Caco-2 (cell line): ENCODE measurements around the gene NTHL1. TPM values are rescaled to one million over a fixed set of nuclear protein-coding genes. Genes with fewer than 3 reads are reported as not detected.

Experiments used
- BruUV-seq: library from RNA; stranded (reverse); fragments of 400-500 nt; replicated peaks from 2 replicates; lab custom pipeline; 2021; lab: Mats Ljungman, UMichigan
- CTCF ChIA-PET: fragments of 300-600 bp; sonication (Branson Sonifier 250); formaldehyde crosslinking; loops from one replicate; lab custom pipeline; 2022; ENCODE audit warnings: antibody characterized with exemption; lab: Charles Lee
- POLR2A ChIA-PET: fragments of 300-600 bp; sonication (Branson Sonifier 250); formaldehyde crosslinking; loops from one replicate; lab custom pipeline; 2022; ENCODE audit warnings: antibody characterized with exemption; lab: Charles Lee
- DNase-seq, 2 experiments: peaks; one replicate each; pipeline versions ENCODE4 v3.0.0 to v3.0.0-alpha.2; 2020 to 2022
- H3K27me3 ChIP-seq: replicated peaks from 2 replicates; pipeline ENCODE4 v1.6.0; 2011; ENCODE audit warnings: low read length; ENCODE audit not compliant: control insufficient read depth, insufficient read depth
- H3K36me3 ChIP-seq: 2 replicates; pipeline ENCODE4 v1.5.1; 2011; ENCODE audit warnings: low read length; ENCODE audit not compliant: control insufficient read depth, insufficient read depth
- H3K4me1 ChIP-seq: fragments of 250-450 bp; sonication (Bioruptor Pico); 2 replicates; pipeline ENCODE4 v1.5.1; 2020; ENCODE audit warnings: mild to moderate bottlenecking
- H3K4me3 ChIP-seq: 2 replicates; pipeline ENCODE4 v1.5.1; 2011; ENCODE audit warnings: low read depth, mild to moderate bottlenecking, control low read depth, low read length
- H3K9me3 ChIP-seq: fragments of 250-450 bp; sonication (Bioruptor Pico); 2 replicates; pipeline ENCODE4 v1.5.1; 2020; ENCODE audit warnings: mild to moderate bottlenecking, moderate library complexity
- H3K27ac Mint-ChIP-seq: one replicate; pipeline ENCODE4 v1.8.0; 2022; ENCODE audit warnings: mixed read lengths; ENCODE audit not compliant: unreplicated experiment
- H3K27me3 Mint-ChIP-seq: one replicate; pipeline ENCODE4 v1.8.0; 2022; ENCODE audit warnings: mixed read lengths; ENCODE audit not compliant: insufficient read depth, unreplicated experiment
- H3K36me3 Mint-ChIP-seq: one replicate; pipeline ENCODE4 v1.8.0; 2022; ENCODE audit warnings: mild to moderate bottlenecking, mixed read lengths; ENCODE audit not compliant: insufficient read depth, unreplicated experiment
- H3K4me1 Mint-ChIP-seq: one replicate; pipeline ENCODE4 v1.8.0; 2022; ENCODE audit warnings: low read depth, mixed read lengths; ENCODE audit not compliant: unreplicated experiment
- H3K4me3 Mint-ChIP-seq: one replicate; pipeline ENCODE4 v1.8.0; 2022; ENCODE audit warnings: mild to moderate bottlenecking, moderate library complexity, mixed read lengths; ENCODE audit not compliant: unreplicated experiment
- H3K9me3 Mint-ChIP-seq: one replicate; pipeline ENCODE4 v1.8.0; 2022; ENCODE audit warnings: mixed read lengths; ENCODE audit not compliant: unreplicated experiment
- intact Hi-C: fragments of 100-400 bp; cut with micrococcal nuclease; formaldehyde crosslinking; loops from one replicate; pipeline ENCODE4 v1.10.0; 2022; ENCODE audit not compliant: unreplicated experiment
- total RNA-seq: library from RNA; stranded (reverse); gene quantifications from 2 replicates; pipeline ENCODE4 v1.2.3, GENCODE V29; 2022
- TF ChIP-seq, protein P1 (sequence below), 2 experiments: fragments of 200-600 bp in 1 of 2; IDR thresholded peaks; 1 replicate in 1 of 2; 2 replicates in 1 of 2; pipeline versions ENCODE4 v1.5.1 to v1.8.0; 2011 to 2022; ENCODE audit warnings: antibody characterized with exemption in 1 of 2, control low read depth in 1 of 2, inconsistent platforms in 1 of 2, low read depth in 1 of 2, low read length in 1 of 2, mild to moderate bottlenecking in 1 of 2, moderate library complexity in 1 of 2; ENCODE audit not compliant: insufficient read depth in 1 of 2, severe bottlenecking in 1 of 2, unreplicated experiment in 1 of 2

The NTHL1 gene
- total RNA-seq, 1 experiment from 2014 or later = 38.6 TPM

DNA sequence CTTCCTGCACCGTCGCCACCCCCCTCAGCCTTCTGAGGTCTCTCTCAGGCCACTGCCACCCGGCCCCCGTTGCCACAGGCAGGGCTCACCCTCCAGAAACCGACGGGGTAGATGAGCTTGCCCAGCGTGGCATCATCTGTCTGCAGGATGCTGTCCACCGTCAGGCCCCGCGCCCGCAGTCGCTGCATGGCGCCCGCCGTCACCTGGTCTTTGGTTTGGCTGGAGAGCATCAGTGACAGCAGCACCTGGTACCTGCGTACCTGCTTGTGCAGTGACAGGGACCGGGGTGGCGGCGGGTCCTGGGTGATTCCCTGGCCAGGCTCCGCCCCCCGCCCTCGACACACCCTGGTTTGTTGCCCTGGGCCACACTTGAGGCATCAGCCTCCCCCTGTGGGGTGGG, 3.1 kb downstream of the NTHL1 start:
- H3K4me1 Mint-ChIP-seq = peaks cover 6% of the 10 kb centered on the region
- no peaks in the 10 kb centered on the region for H3K9me3 Mint-ChIP-seq
- no peak for DNase-seq
- no peaks in the 10 kb centered on the region for H3K27me3 Mint-ChIP-seq
- TF ChIP-seq, protein P1, sequence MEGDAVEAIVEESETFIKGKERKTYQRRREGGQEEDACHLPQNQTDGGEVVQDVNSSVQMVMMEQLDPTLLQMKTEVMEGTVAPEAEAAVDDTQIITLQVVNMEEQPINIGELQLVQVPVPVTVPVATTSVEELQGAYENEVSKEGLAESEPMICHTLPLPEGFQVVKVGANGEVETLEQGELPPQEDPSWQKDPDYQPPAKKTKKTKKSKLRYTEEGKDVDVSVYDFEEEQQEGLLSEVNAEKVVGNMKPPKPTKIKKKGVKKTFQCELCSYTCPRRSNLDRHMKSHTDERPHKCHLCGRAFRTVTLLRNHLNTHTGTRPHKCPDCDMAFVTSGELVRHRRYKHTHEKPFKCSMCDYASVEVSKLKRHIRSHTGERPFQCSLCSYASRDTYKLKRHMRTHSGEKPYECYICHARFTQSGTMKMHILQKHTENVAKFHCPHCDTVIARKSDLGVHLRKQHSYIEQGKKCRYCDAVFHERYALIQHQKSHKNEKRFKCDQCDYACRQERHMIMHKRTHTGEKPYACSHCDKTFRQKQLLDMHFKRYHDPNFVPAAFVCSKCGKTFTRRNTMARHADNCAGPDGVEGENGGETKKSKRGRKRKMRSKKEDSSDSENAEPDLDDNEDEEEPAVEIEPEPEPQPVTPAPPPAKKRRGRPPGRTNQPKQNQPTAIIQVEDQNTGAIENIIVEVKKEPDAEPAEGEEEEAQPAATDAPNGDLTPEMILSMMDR (IDR thresholded peaks at IDR 0.05; ENCODE audit: insufficient read depth in 1 of 2, low read depth in 1 of 2, low read length in 1 of 2, severe bottlenecking in 1 of 2, unreplicated experiment in 1 of 2) = no peak
- intact Hi-C loops = no loop called here
- Histone ChIP-seq H3K4me3 (no peak overlapping the region), H3K9me3 (no peaks in the 10 kb centered on the region), H3K4me1 (no peaks in the 10 kb centered on the region), H3K27me3 (no peaks in the 10 kb centered on the region), H3K36me3 (no peaks in the 10 kb centered on the region)
- no peak overlapping the region for H3K27ac Mint-ChIP-seq
- ChIA-PET CTCF (no interaction called here), POLR2A (interaction anchor here (0.6 kb wide), 1 partner anchor 26 kb away, joined by 4 read pairs; no protein-coding TSS in a partner anchor)
- no TSS peak for BruUV-seq
- H3K4me3 Mint-ChIP-seq = no peak overlapping the region
- no peaks in the 10 kb centered on the region for H3K36me3 Mint-ChIP-seq

DNA sequence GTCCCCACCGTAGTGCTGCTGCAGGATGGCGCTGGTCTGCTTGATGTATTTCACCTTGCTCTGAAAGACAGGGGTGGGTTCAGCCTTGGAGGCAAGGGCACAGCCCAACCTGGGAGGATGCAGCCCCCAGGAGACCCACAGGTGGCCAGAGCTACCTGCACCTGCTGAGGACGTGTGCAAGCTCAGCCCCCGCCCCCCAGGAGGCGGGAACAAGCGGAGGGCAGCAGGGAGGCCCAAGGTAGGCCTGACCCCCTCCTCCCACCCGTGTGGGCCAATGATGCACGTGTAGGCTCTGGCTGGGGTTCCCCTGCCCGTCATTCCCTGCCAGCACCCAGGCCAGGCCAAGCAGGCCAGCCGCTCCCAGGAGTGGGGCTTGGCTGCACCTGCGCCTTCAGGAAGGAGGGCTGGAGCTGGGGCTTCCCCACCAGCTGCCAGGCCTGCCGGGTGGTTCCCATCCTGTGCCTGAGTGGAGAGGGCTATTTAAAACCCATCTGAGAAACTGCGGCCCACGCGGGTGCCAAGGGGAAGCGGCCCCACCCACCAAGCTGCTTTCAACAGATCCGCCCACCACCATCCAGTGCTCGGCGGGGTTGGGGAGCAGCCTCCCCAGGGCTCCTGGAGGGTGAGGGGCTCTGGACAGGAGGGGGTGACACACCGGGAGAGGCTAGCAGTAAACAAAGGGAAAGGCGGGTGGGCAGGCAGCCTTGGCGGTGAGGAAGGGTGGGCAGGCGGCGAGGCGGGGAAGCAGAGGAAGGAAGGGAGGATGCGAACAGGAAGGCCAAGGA, 3.8 kb downstream of the NTHL1 start:
- Histone ChIP-seq H3K4me3 (no peak overlapping the region), H3K4me1 (peaks cover 4% of the 10 kb centered on the region; the same call in 1 of the 2 replicates), H3K36me3 (no peaks in the 10 kb centered on the region), H3K27me3 (no peaks in the 10 kb centered on the region), H3K9me3 (no peaks in the 10 kb centered on the region)
- DNase-seq = no peak
- no peak overlapping the region for H3K27ac Mint-ChIP-seq
- no peaks in the 10 kb centered on the region for H3K9me3 Mint-ChIP-seq
- no peak overlapping the region for H3K4me3 Mint-ChIP-seq
- BruUV-seq = no TSS peak
- TF ChIP-seq, protein P1 (IDR thresholded peaks at IDR 0.05; ENCODE audit: insufficient read depth in 1 of 2, low read depth in 1 of 2, low read length in 1 of 2, severe bottlenecking in 1 of 2, unreplicated experiment in 1 of 2) = no peak
- peaks cover 6% of the 10 kb centered on the region for H3K36me3 Mint-ChIP-seq
- peaks cover 11% of the 10 kb centered on the region for H3K4me1 Mint-ChIP-seq
- H3K27me3 Mint-ChIP-seq = no peaks in the 10 kb centered on the region
- POLR2A ChIA-PET = interaction anchor here (0.6 kb wide), 1 partner anchor 25 kb away, joined by 4 read pairs; no protein-coding TSS in a partner anchor
- intact Hi-C loops = no loop called here
- CTCF ChIA-PET = no interaction called here

DNA sequence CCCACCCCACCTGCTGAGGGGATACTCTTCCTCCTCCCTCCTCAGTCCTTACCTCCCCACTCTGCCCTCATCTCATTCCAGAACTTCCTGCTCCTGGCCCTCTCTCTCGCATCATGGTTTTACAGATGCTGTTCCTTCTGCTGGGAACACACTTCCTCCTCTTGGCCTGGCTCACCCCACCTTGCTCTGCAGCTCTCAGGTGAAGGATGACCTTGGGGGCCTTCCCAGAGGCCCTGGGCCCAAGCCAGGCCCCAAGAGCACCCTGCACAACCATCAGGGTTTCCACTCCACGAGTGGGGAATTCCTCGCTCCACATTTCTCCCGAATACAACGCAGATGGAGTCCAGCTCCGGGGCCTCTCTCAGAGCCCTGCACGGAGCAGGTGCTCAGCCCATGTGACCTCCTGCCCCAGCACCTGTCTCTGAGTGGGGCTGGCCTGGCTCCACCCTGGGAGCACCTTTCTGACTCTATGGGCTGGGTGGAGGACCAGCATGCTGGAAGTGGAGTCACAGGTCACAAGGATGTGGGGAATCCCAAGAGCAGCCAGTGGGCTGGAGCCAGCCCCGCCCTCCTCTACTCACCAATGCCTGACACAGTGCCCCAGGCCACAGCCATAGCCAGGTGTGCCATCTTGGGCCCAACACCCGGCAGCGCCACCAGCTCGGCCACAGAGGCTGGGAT, 4.5 kb downstream of the NTHL1 start:
- Histone ChIP-seq H3K4me3 (no peak overlapping the region), H3K9me3 (no peaks in the 10 kb centered on the region), H3K27me3 (no peaks in the 10 kb centered on the region), H3K36me3 (no peaks in the 10 kb centered on the region), H3K4me1 (peaks cover 4% of the 10 kb centered on the region; the same call in 1 of the 2 replicates)
- peaks cover 12% of the 10 kb centered on the region for H3K4me1 Mint-ChIP-seq
- POLR2A ChIA-PET = no interaction called here
- no peaks in the 10 kb centered on the region for H3K27me3 Mint-ChIP-seq
- TF ChIP-seq, protein P1 (IDR thresholded peaks at IDR 0.05; ENCODE audit: insufficient read depth in 1 of 2, low read depth in 1 of 2, low read length in 1 of 2, severe bottlenecking in 1 of 2, unreplicated experiment in 1 of 2) = no peak
- H3K4me3 Mint-ChIP-seq = no peak overlapping the region
- peaks cover 11% of the 10 kb centered on the region for H3K36me3 Mint-ChIP-seq
- BruUV-seq = no TSS peak
- intact Hi-C loops = no loop called here
- no peaks in the 10 kb centered on the region for H3K9me3 Mint-ChIP-seq
- CTCF ChIA-PET = no interaction called here
- H3K27ac Mint-ChIP-seq = peak overlapping the region; percentile 24
- no peak for DNase-seq
